MM.1S (cell line): Measurements from ENCODE around the gene TEX2.

Experiments used
- EZH2 ChIP-seq: fragments of 300-600 bp; sonication (generic); optimal IDR thresholded peaks from 2 replicates; pipeline ENCODE3; 2017; ENCODE audit warnings: low read depth, mild to moderate bottlenecking, antibody characterized with exemption, low read length, mixed read lengths
- TF ChIP-seq, protein P1 (sequence below): fragments of 300-600 bp; sonication (generic); IDR thresholded peaks from 2 replicates; pipeline ENCODE4 v1.5.1; 2016; ENCODE audit warnings: antibody characterized with exemption, low read length, mixed read lengths

- TF ChIP-seq, protein P1, sequence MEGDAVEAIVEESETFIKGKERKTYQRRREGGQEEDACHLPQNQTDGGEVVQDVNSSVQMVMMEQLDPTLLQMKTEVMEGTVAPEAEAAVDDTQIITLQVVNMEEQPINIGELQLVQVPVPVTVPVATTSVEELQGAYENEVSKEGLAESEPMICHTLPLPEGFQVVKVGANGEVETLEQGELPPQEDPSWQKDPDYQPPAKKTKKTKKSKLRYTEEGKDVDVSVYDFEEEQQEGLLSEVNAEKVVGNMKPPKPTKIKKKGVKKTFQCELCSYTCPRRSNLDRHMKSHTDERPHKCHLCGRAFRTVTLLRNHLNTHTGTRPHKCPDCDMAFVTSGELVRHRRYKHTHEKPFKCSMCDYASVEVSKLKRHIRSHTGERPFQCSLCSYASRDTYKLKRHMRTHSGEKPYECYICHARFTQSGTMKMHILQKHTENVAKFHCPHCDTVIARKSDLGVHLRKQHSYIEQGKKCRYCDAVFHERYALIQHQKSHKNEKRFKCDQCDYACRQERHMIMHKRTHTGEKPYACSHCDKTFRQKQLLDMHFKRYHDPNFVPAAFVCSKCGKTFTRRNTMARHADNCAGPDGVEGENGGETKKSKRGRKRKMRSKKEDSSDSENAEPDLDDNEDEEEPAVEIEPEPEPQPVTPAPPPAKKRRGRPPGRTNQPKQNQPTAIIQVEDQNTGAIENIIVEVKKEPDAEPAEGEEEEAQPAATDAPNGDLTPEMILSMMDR, result no peak
- no peak for TF ChIP-seq EZH2
Measured at GRCh38 chr17:64185101-64185500, 78.0 kb downstream of the TEX2 start.
